Endothelial cell of hepatic sinusoid (primary cell): Measurements from ENCODE around the gene SSR4.

Experiments
- in situ Hi-C: cut with HindIII; loops from 2 replicates; pipeline ENCODE4 v1.10.0; 2017; ENCODE audit warnings: low sequenced_read_pairs

Gene SSR4

GRCh38 chrX:153828308-153828707 lies 33.8 kb downstream of the SSR4 start:
- in situ Hi-C loops = no loop called here

- in situ Hi-C loops = no loop called here
Observed at GRCh38 chrX:153828723-153829548, 34.5 kb downstream of the SSR4 start.

DNA sequence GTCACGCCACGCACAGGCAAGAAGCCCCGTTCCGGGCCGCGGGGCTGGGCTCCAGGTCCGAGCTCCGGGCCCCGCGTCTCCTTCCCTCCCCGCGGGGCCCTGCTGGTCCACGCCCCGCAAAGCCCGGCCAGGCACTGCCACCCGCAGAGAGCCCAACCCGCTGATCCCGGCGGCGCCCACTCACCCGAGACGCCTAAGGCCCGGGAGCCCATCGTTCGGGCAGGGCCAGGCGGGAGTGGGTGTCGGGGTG lies 35.0 kb downstream of the SSR4 start:
- in situ Hi-C loops = no loop called here

DNA sequence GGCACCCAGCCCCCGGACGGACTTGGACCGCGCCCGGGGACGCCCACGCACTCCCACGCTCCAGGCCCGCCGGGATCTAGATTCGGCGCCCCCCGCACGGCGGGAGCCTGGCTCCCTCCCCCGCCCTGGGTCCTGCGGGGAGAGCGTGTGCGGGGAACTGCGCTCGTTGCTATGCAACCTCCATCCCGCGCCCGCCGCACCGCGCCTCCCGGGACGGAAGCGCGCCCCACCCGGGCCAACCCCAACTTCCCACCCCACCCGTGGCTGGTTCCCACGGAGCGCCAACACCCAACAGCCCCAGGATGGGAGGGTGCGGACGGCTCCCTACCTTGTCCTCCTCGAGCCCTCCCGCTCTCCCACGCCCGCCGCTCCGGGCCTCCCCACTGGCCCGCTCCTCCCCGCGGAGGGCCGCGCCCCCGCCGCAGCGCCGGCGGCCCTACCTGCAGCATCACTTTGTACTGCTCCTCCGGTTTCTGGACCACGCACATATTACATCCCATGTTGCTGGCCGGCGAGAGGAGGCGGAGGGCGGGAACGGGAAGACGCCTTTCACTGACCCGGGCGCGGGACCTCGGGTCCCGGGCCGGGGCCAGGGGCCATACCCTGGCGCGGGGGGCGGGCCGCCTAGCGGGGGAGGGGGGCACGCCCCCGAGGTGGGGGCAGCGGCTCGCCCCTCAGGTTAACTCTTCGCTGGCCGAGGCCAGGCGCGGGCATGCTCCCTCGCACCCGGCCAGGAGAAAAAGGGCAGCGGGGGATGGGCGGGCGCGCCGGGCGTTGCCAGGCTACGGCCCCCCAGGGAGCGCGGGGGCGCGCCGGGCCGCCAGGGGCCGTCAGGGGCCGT lies 35.6 kb downstream of the SSR4 start, which contains the start of gene PDZD4:
PDZD4 (minus strand) TSS at position 746 of the 841 bp plus-strand sequence; CDS start at position 500, 246 bp downstream.
- in situ Hi-C loops = no loop called here

- in situ Hi-C loops = no loop called here
Observed at GRCh38 chrX:153830640-153831428, 36.4 kb downstream of the SSR4 start.

DNA sequence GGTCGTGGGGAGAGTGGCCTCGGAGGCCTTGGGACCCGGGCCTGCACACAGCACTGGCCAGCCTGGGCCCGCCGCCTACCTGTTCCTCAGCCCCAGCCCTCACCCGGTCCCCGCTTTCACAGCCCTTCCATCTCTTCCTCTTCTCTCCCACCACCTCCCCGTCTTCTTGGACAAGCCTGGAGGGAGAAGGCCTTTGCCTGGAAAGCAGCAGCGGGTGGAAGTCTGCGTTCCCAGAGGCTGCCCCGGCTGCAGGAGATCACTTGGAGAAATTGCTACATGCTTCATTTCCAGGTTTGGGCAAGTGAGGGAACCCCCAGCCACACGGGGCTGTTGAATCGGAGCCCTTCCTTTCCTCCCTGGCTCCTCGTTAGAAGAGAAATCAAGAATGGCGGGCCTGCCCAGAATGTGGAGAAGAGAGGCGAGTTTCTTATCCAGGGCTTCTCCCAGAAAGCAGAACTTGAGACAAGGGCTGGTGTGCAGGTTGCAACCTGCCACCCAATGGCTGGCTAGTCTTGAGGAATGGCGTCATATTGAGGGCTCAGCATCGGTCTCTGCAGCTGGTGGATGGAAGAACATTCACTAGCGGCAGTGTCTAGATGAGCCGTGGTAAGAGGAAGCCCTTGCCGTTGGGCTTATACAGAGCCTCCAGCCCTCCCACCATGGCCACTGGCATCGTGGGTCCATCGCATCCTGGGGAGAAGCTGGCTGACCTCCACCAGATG lies 37.1 kb downstream of the SSR4 start:
- in situ Hi-C loops = no loop called here

GRCh38 chrX:153832728-153833127 lies 38.3 kb downstream of the SSR4 start:
- in situ Hi-C loops = no loop called here

DNA sequence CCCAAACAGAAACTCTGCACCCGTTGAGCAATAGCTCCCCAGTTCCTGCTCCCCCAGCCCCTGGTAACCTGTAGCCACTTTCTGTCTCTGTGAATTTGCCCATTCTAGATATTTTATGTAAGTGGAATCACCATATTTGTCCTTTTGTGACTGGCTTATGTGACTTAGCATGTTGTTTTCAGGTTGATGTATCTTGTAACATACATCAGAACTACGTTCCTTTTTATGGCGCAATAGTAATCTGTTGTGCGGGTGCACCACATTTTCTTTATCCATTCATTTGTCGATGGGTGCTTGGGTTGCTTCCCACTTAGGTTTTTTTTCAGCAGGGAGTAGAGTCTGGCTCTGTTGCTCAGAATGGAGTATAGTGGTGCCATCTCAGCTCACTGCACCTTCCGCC lies 42.5 kb downstream of the SSR4 start:
- in situ Hi-C loops = no loop called here

- in situ Hi-C loops = no loop called here
Observed at GRCh38 chrX:153844509-153845082, 50.1 kb downstream of the SSR4 start.

GRCh38 chrX:153845195-153845594 lies 50.7 kb downstream of the SSR4 start:
- in situ Hi-C loops = no loop called here

DNA sequence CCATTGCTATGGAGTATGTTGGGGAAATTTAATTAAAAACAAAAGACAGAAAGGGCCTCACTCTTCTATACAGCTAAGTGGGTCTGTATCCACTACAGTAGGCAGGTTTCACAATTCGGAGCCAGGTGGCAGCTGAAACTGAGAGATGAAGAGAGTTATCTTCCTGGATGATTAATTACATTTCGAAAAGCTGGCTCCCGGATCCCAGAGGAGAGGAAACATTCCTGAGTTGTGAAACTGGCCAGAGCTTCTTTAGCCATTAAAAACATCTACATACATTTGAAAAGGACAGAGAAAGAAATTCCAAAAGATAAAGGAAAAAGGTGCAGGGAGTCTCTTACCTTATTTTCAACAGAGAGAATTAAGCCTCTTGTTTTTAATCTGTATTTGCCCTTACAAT lies 51.4 kb downstream of the SSR4 start:
- in situ Hi-C loops = no loop called here
